ENCODE measurements around the gene CS. TPM values are rescaled to one million over a fixed set of nuclear protein-coding genes. Genes with fewer than 3 reads are reported as not detected.

CS gene
- total and polyA plus RNA-seq, 2 experiments from 2014 or later = 83.2 to 111 TPM

- no peaks in the 10 kb centered on the region for H3K9me3 ChIP-seq (ENCODE audit: low read depth)
- 78% methylated on average over 5 of the region's 5 CpGs for WGBS (ENCODE audit: low lambda C conversion rate, missing lambda C conversion rate)
- H2AFZ ChIP-seq = no peak overlapping the region
- H3K79me2 ChIP-seq = peaks cover 15% of the 10 kb centered on the region
- H3K27ac ChIP-seq = peak overlapping the region; percentile 76
- peak; percentile 54 for DNase-seq (ENCODE audit: low spot score)
- H4K20me1 ChIP-seq (ENCODE audit: insufficient read depth, poor library complexity, severe bottlenecking) = peaks cover 7% of the 10 kb centered on the region
- peaks cover 17% of the 10 kb centered on the region for H3K4me1 ChIP-seq (ENCODE audit: insufficient read depth)
- no peak overlapping the region for H3K4me3 ChIP-seq
- no peak overlapping the region for H3K4me2 ChIP-seq
- TF ChIP-seq CTCF (IDR thresholded peaks at IDR 0.05; ENCODE audit: poor library complexity) (no peak), EZH2 (IDR thresholded peaks at IDR 0.05; ENCODE audit: borderline replicate concordance) (no peak), EZH2phosphoT487 (IDR thresholded peaks at IDR 0.05; ENCODE audit: low read depth, severe bottlenecking, unreplicated experiment) (no peak)
- H3K27me3 ChIP-seq = no peaks in the 10 kb centered on the region
- no peaks in the 10 kb centered on the region for H3K9me2 ChIP-seq (replicated peaks; ENCODE audit: insufficient read depth)
- H3K36me3 ChIP-seq (replicated peaks; ENCODE audit: insufficient read depth, low read depth) = no peaks in the 10 kb centered on the region
These were observed 38.5 kb downstream of the CS start for GRCh38 chr12:56261503-56262232.

GRCh38 chr12:56260921-56261320, 39.2 kb downstream of the CS start:
- no peak overlapping the region for H3K27ac ChIP-seq
- no peaks in the 10 kb centered on the region for H3K9me3 ChIP-seq (ENCODE audit: low read depth)
- H3K36me3 ChIP-seq (replicated peaks; ENCODE audit: insufficient read depth, low read depth) = no peaks in the 10 kb centered on the region
- H3K79me2 ChIP-seq = peaks cover 22% of the 10 kb centered on the region
- 96% methylated on average over 3 of the region's 3 CpGs for WGBS (ENCODE audit: low lambda C conversion rate, missing lambda C conversion rate)
- H3K4me2 ChIP-seq = no peak overlapping the region
- DNase-seq (ENCODE audit: low spot score) = no peak
- H3K9me2 ChIP-seq (replicated peaks; ENCODE audit: insufficient read depth) = no peaks in the 10 kb centered on the region
- peaks cover 12% of the 10 kb centered on the region for H4K20me1 ChIP-seq (ENCODE audit: insufficient read depth, poor library complexity, severe bottlenecking)
- TF ChIP-seq EZH2 (IDR thresholded peaks at IDR 0.05; ENCODE audit: borderline replicate concordance) (no peak), EZH2phosphoT487 (IDR thresholded peaks at IDR 0.05; ENCODE audit: low read depth, severe bottlenecking, unreplicated experiment) (no peak), CTCF (IDR thresholded peaks at IDR 0.05; ENCODE audit: poor library complexity) (no peak)
- no peak overlapping the region for H2AFZ ChIP-seq
- H3K4me1 ChIP-seq (ENCODE audit: insufficient read depth) = peaks cover 18% of the 10 kb centered on the region
- no peaks in the 10 kb centered on the region for H3K27me3 ChIP-seq
- no peak overlapping the region for H3K4me3 ChIP-seq

- Histone ChIP-seq H3K9me3 (ENCODE audit: low read depth) (no peaks in the 10 kb centered on the region), H3K4me2 (no peak overlapping the region), H3K36me3 (replicated peaks; ENCODE audit: insufficient read depth, low read depth) (no peaks in the 10 kb centered on the region), H3K27ac (no peak overlapping the region), H2AFZ (no peak overlapping the region), H3K4me1 (ENCODE audit: insufficient read depth) (peaks cover 18% of the 10 kb centered on the region), H3K4me3 (no peak overlapping the region), H3K9me2 (replicated peaks; ENCODE audit: insufficient read depth) (no peaks in the 10 kb centered on the region), H4K20me1 (ENCODE audit: insufficient read depth, poor library complexity, severe bottlenecking) (peaks cover 12% of the 10 kb centered on the region), H3K79me2 (peaks cover 26% of the 10 kb centered on the region), H3K27me3 (no peaks in the 10 kb centered on the region)
- WGBS (ENCODE audit: low lambda C conversion rate, missing lambda C conversion rate) = 89% methylated on average over 8 of the region's 8 CpGs
- DNase-seq (ENCODE audit: low spot score) = no peak
- no peak for TF ChIP-seq CTCF (IDR thresholded peaks at IDR 0.05; ENCODE audit: poor library complexity)
These were observed 39.8 kb downstream of the CS start for GRCh38 chr12:56260380-56260779.
